Measurements from ENCODE around the gene ZFYVE9.

DNA sequence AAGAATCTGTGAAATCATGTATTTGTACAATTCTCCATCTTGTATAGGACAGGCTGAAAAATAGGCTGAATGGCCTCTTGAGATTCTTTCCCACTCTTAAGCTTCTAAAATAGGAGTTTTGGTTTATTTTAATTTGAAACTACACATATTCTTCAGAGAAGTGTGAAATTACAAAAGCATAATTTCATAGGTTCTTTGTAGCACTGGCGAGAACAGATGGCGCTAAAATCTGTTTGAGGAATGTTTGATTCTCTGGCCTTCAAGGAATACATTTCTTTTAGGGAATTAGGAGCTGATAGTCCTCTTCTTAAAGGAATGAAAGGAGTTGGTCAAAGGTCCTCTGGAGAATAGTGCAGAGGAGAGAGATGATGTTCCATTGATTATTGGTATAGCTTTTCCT lies 179.2 kb downstream of the ZFYVE9 start:
- TF ChIP-seq, protein P1, sequence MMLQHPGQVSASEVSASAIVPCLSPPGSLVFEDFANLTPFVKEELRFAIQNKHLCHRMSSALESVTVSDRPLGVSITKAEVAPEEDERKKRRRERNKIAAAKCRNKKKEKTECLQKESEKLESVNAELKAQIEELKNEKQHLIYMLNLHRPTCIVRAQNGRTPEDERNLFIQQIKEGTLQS (CRISPR knock-in tag; conservative IDR thresholded peaks at IDR 0.05), result no peak
- TF ChIP-seq, protein P2, sequence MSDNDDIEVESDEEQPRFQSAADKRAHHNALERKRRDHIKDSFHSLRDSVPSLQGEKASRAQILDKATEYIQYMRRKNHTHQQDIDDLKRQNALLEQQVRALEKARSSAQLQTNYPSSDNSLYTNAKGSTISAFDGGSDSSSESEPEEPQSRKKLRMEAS (CRISPR knock-in tag; IDR thresholded peaks at IDR 0.05), result no peak
- TF ChIP-seq, protein P3, sequence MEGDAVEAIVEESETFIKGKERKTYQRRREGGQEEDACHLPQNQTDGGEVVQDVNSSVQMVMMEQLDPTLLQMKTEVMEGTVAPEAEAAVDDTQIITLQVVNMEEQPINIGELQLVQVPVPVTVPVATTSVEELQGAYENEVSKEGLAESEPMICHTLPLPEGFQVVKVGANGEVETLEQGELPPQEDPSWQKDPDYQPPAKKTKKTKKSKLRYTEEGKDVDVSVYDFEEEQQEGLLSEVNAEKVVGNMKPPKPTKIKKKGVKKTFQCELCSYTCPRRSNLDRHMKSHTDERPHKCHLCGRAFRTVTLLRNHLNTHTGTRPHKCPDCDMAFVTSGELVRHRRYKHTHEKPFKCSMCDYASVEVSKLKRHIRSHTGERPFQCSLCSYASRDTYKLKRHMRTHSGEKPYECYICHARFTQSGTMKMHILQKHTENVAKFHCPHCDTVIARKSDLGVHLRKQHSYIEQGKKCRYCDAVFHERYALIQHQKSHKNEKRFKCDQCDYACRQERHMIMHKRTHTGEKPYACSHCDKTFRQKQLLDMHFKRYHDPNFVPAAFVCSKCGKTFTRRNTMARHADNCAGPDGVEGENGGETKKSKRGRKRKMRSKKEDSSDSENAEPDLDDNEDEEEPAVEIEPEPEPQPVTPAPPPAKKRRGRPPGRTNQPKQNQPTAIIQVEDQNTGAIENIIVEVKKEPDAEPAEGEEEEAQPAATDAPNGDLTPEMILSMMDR (IDR thresholded peaks at IDR 0.05), result no peak
- TF ChIP-seq, protein P4, sequence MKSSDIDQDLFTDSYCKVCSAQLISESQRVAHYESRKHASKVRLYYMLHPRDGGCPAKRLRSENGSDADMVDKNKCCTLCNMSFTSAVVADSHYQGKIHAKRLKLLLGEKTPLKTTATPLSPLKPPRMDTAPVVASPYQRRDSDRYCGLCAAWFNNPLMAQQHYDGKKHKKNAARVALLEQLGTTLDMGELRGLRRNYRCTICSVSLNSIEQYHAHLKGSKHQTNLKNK (CRISPR knock-in tag; IDR thresholded peaks at IDR 0.05), result no peak
- TF ChIP-seq, protein P5, sequence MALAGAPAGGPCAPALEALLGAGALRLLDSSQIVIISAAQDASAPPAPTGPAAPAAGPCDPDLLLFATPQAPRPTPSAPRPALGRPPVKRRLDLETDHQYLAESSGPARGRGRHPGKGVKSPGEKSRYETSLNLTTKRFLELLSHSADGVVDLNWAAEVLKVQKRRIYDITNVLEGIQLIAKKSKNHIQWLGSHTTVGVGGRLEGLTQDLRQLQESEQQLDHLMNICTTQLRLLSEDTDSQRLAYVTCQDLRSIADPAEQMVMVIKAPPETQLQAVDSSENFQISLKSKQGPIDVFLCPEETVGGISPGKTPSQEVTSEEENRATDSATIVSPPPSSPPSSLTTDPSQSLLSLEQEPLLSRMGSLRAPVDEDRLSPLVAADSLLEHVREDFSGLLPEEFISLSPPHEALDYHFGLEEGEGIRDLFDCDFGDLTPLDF (CRISPR knock-in tag; IDR thresholded peaks at IDR 0.05), result no peak
- TF ChIP-seq, protein P6, sequence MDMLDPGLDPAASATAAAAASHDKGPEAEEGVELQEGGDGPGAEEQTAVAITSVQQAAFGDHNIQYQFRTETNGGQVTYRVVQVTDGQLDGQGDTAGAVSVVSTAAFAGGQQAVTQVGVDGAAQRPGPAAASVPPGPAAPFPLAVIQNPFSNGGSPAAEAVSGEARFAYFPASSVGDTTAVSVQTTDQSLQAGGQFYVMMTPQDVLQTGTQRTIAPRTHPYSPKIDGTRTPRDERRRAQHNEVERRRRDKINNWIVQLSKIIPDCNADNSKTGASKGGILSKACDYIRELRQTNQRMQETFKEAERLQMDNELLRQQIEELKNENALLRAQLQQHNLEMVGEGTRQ (CRISPR knock-in tag; IDR thresholded peaks at IDR 0.05), result no peak
- no peak for TF ChIP-seq NFYB (CRISPR knock-in tag; conservative IDR thresholded peaks at IDR 0.05; ENCODE audit: low read depth)
- TF ChIP-seq CREB1 (CRISPR knock-in tag; IDR thresholded peaks at IDR 0.05), result no peak
- TF ChIP-seq, protein P7, sequence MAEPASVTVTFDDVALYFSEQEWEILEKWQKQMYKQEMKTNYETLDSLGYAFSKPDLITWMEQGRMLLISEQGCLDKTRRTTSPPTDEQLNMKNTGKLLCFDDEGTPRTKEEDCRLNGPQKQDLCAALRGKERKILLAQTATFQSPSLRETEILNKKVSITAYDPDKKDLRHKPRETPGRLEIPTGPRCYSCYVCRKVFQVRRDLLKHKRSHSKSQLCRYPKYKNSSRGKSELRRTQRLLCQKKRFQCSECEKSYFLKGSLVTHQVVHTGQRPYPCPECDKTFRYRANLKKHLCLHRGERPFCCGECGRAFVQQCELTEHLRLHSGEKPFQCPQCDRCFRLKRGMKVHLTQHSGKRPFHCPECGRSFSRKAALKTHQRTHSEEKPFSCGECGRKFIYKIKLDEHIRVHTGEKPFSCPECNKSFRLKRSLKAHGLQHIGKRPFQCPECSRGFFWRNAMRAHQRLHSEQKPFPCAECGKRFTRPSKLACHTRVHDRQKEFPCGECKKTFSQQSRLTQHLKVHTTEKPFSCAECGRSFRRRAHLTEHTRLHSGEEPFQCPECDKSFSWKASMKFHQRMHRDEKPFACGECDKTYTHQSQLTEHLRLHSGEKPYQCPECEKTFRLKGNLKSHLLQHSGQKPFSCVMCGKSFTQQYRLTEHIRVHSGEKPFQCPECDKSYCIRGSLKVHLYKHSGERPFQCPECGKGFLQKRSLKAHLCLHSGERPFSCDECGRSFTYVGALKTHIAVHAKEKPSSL (CRISPR knock-in tag; conservative IDR thresholded peaks at IDR 0.05), result no peak
- TF ChIP-seq FOXK1 (CRISPR knock-in tag; IDR thresholded peaks at IDR 0.05), result no peak
- TF ChIP-seq, protein P8, sequence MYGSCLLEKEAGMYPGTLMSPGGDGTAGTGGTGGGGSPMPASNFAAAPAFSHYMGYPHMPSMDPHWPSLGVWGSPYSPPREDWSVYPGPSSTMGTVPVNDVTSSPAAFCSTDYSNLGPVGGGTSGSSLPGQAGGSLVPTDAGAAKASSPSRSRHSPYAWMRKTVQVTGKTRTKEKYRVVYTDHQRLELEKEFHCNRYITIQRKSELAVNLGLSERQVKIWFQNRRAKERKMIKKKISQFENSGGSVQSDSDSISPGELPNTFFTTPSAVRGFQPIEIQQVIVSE (CRISPR knock-in tag; IDR thresholded peaks at IDR 0.05; ENCODE audit: borderline replicate concordance), result no peak
- no peak for TF ChIP-seq SMAD3 (CRISPR knock-in tag; IDR thresholded peaks at IDR 0.05; ENCODE audit: borderline replicate concordance)
- TF ChIP-seq ESRRA (CRISPR knock-in tag; IDR thresholded peaks at IDR 0.05; ENCODE audit: borderline replicate concordance), result no peak

All from WTC11 (cell line).